Endothelial cell of umbilical vein (primary cell): Measurements from ENCODE around the gene CENPB. TPM values are rescaled to one million over a fixed set of nuclear protein-coding genes. Genes with fewer than 3 reads are reported as not detected.

Experiments used
- BruUV-seq: library from RNA; stranded (reverse); fragments of 400-500 nt; replicated peaks from 2 replicates; lab custom pipeline; 2021; lab: Mats Ljungman, UMichigan
- CTCF ChIA-PET: fragments of 300-600, 350-600 bp; sonication (Branson Sonifier 250); formaldehyde crosslinking; loops from one replicate; lab custom pipeline; 2021; ENCODE audit warnings: antibody characterized with exemption, inconsistent platforms; lab: Charles Lee
- POLR2A ChIA-PET: fragments of 300-600, 350-600 bp; sonication (Branson Sonifier 250); formaldehyde crosslinking; loops from one replicate; lab custom pipeline; 2021; ENCODE audit warnings: antibody characterized with exemption, inconsistent platforms; lab: Charles Lee
- DNase-seq: peaks from one replicate; pipeline ENCODE4 v3.0.0-alpha.2; 2011; ENCODE audit warnings: low read depth, low spot score
- FAIRE-seq: peaks from 2 replicates; lab custom pipeline; 2011; peaks lifted over from hg19 to GRCh38; lab: Jason Lieb, UNC
- H2AFZ ChIP-seq: 2 replicates; pipeline ENCODE4 v1.6.0; 2012; ENCODE audit warnings: low read depth, low read length, control low read depth, inconsistent platforms
- H3K27ac ChIP-seq: 2 replicates; pipeline ENCODE4 v1.5.1; 2011; ENCODE audit warnings: low read depth, mild to moderate bottlenecking, control low read depth, low read length, moderate library complexity; ENCODE audit not compliant: insufficient read depth
- H3K27me3 ChIP-seq, 2 experiments: 2 replicates each; pipeline versions ENCODE4 v1.6.0 to v1.6.1; 2011; ENCODE audit warnings: low read length in 2 of 2, mixed read lengths in 1 of 2; ENCODE audit not compliant: control insufficient read depth in 2 of 2, insufficient read depth in 2 of 2
- H3K36me3 ChIP-seq, 2 experiments: 2 replicates in 1 of 2; 3 replicates in 1 of 2; pipeline ENCODE4 v1.5.1; 2011; ENCODE audit warnings: low read length in 2 of 2, mild to moderate bottlenecking in 1 of 2, moderate library complexity in 1 of 2; ENCODE audit not compliant: control insufficient read depth in 2 of 2, insufficient read depth in 2 of 2; ENCODE audit errors: extremely low read depth in 1 of 2
- H3K4me1 ChIP-seq: 3 replicates; pipeline ENCODE4 v1.5.1; 2011; ENCODE audit warnings: mild to moderate bottlenecking, low read length; ENCODE audit not compliant: control insufficient read depth, insufficient read depth; ENCODE audit errors: extremely low read depth
- H3K4me2 ChIP-seq: 2 replicates; pipeline ENCODE4 v1.6.1; 2011; ENCODE audit warnings: low read length, control low read depth, mixed read lengths; ENCODE audit not compliant: insufficient read depth
- H3K4me3 ChIP-seq, 3 experiments: fragments of 200-600 bp in 1 of 3; sonication (generic), shearing (Covaris generic) in 1 of 3; replicated peaks in 1 of 3; 2 replicates each; pipeline ENCODE4 v1.5.1; 2011 to 2016; ENCODE audit warnings: control low read depth in 3 of 3, low read length in 3 of 3, mild to moderate bottlenecking in 2 of 3, inconsistent platforms in 1 of 3, low read depth in 1 of 3, moderate library complexity in 1 of 3; ENCODE audit not compliant: insufficient read depth in 1 of 3
- H3K79me2 ChIP-seq: 2 replicates; pipeline ENCODE4 v1.6.0; 2012; ENCODE audit warnings: low read length, inconsistent platforms; ENCODE audit not compliant: control insufficient read depth, insufficient read depth
- H3K9ac ChIP-seq: replicated peaks from 2 replicates; pipeline ENCODE3; 2011; ENCODE audit warnings: low read length, control low read depth; ENCODE audit not compliant: insufficient read depth; ENCODE audit errors: extremely low read depth
- H3K9me1 ChIP-seq: replicated peaks from 3 replicates; pipeline ENCODE4 v1.6.0; 2011; ENCODE audit warnings: mild to moderate bottlenecking, low read length; ENCODE audit not compliant: control insufficient read depth, insufficient read depth; ENCODE audit errors: extremely low read depth
- H3K9me3 ChIP-seq: replicated peaks from 2 replicates; pipeline ENCODE4 v1.5.1; 2012; ENCODE audit warnings: low read length, inconsistent platforms; ENCODE audit not compliant: control insufficient read depth, insufficient read depth
- H4K20me1 ChIP-seq: replicated peaks from 2 replicates; pipeline ENCODE3; 2011; ENCODE audit warnings: mild to moderate bottlenecking, low read length; ENCODE audit not compliant: control insufficient read depth, insufficient read depth; ENCODE audit errors: extremely low read depth
- CTCF ChIP-seq, 2 donors: IDR thresholded peaks; 1 replicate in 1 of 2; 2 replicates in 1 of 2; pipeline ENCODE4 v1.5.1; 2011; ENCODE audit warnings: low read length in 2 of 2, mild to moderate bottlenecking in 2 of 2, moderate library complexity in 2 of 2, control low read depth in 1 of 2, inconsistent platforms in 1 of 2, low read depth in 1 of 2; ENCODE audit not compliant: insufficient read depth in 1 of 2; ENCODE audit errors: extremely low read depth in 1 of 2
- EZH2 ChIP-seq: IDR thresholded peaks from 2 replicates; pipeline ENCODE4 v1.6.1; 2012; ENCODE audit warnings: borderline replicate concordance, low read depth, mild to moderate bottlenecking, moderate library complexity, low read length, inconsistent platforms; ENCODE audit not compliant: severe bottlenecking
- GATA2 ChIP-seq: IDR thresholded peaks from 2 replicates; pipeline ENCODE4 v1.7.0; 2011; ENCODE audit warnings: low read depth, mild to moderate bottlenecking, moderate library complexity, mixed read lengths, low read length; ENCODE audit not compliant: insufficient read length, insufficient read depth
- JUN ChIP-seq: IDR thresholded peaks from 2 replicates; pipeline ENCODE4 v1.6.1; 2011; ENCODE audit warnings: borderline replicate concordance, low read depth; ENCODE audit not compliant: insufficient read length, insufficient read depth
- MAX ChIP-seq: IDR thresholded peaks from 2 replicates; pipeline ENCODE4 v1.6.1; 2011; ENCODE audit not compliant: insufficient read depth, insufficient read length
- MYC ChIP-seq: IDR thresholded peaks from one replicate; pipeline ENCODE4 v1.6.1; 2011; ENCODE audit warnings: mild to moderate bottlenecking, low read depth, low read length
- POLR2A ChIP-seq: IDR thresholded peaks from 2 replicates; pipeline ENCODE4 v1.6.1; 2012; ENCODE audit warnings: low read depth, mild to moderate bottlenecking, control low read depth, low read length
- POLR2AphosphoS5 ChIP-seq: IDR thresholded peaks from 2 replicates; pipeline ENCODE4 v1.6.1; 2012; ENCODE audit warnings: low read depth, mild to moderate bottlenecking, control low read depth, low read length, moderate library complexity; ENCODE audit not compliant: insufficient read depth
- dilution Hi-C: fragments of 300-500 bp; cut with MboI; formaldehyde crosslinking; loops from one replicate; pipeline ENCODE4 v1.15.0; 2019; ENCODE audit warnings: low sequenced_read_pairs; ENCODE audit not compliant: extremely low pct_ligation_motif_present
- intact Hi-C: fragments of 100-400 bp; cut with micrococcal nuclease; formaldehyde crosslinking; loops from one replicate; pipeline ENCODE4 v1.10.0; 2022
- polyA plus RNA-seq, 4 experiments: library from polyadenylated mRNA; depleted of rRNA in 3 of 4; stranded (reverse) in 3 of 4; unstranded in 1 of 4; fragments of >200 nt; gene quantifications; 2 replicates each; pipeline versions ENCODE4 v1.2.1 to v1.2.3, GENCODE V29; 2011 to 2012; ENCODE audit warnings: missing spikeins in 1 of 4
- total RNA-seq: library from RNA; stranded (reverse); gene quantifications from 2 replicates; pipeline ENCODE4 v1.2.3, GENCODE V29; 2021

Gene CENPB
- total and polyA plus RNA-seq, 2 donors (not counting 3 experiments of a cell fraction or from before 2014, with no cell fraction given): 30.4 to 90.3 TPM

GRCh38 chr20:3814928-3815495 is 28.5 kb upstream of the CENPB start:
- Histone ChIP-seq H3K4me3 (no peak overlapping the region), H3K9me3 (no peaks in the 10 kb centered on the region), H3K4me2 (no peak overlapping the region), H3K27ac (no peak overlapping the region), H3K27me3 (no peaks in the 10 kb centered on the region), H3K4me1 (peaks cover 17% of the 10 kb centered on the region), H3K36me3 (no peaks in the 10 kb centered on the region), H4K20me1 (no peaks in the 10 kb centered on the region), H3K9ac (no peak overlapping the region), H3K9me1 (no peaks in the 10 kb centered on the region), H3K79me2 (no peaks in the 10 kb centered on the region), H2AFZ (no peak overlapping the region)
- no peak for DNase-seq
- BruUV-seq: no TSS peak
- CTCF ChIA-PET: interaction anchor here (1.6 kb wide), 1 partner anchor 28 kb away, joined by 6 read pairs; the partner anchor contains the start of gene CENPB
- dilution Hi-C loops: no loop called here
- intact Hi-C loops: no loop called here
- no peak for TF ChIP-seq CTCF (IDR thresholded peaks at IDR 0.05; ENCODE audit: extremely low read depth in 1 of 2, insufficient read depth in 1 of 2, low read depth in 1 of 2, low read length in 2 of 2)
- TF ChIP-seq POLR2A: no peak
- TF ChIP-seq EZH2: no peak
- TF ChIP-seq MYC: no peak
- TF ChIP-seq MAX: no peak
- TF ChIP-seq JUN: no peak
- TF ChIP-seq POLR2AphosphoS5: no peak
- no peak for TF ChIP-seq GATA2
- no peak for FAIRE-seq
- POLR2A ChIA-PET: no interaction called here
